AG10803 (cell line): ENCODE measurements around the gene USP32.
"Not testable (repeated sequence)": the region's sequence is repeated elsewhere in the genome, so short reads cannot be mapped to it uniquely, and the experiment has no call there.

Experiments
- DNase-seq: peaks from one replicate; pipeline ENCODE4 v3.0.0; 2010; ENCODE audit warnings: low read depth
- H3K4me3 ChIP-seq: 2 replicates; pipeline ENCODE4 v1.5.1; 2011; ENCODE audit warnings: mild to moderate bottlenecking, low read length, control low read depth
- CTCF ChIP-seq: conservative IDR thresholded peaks from 2 replicates; pipeline ENCODE4 v1.5.1; 2011; ENCODE audit warnings: mild to moderate bottlenecking, low read length, control low read depth, inconsistent platforms

Gene USP32

DNA sequence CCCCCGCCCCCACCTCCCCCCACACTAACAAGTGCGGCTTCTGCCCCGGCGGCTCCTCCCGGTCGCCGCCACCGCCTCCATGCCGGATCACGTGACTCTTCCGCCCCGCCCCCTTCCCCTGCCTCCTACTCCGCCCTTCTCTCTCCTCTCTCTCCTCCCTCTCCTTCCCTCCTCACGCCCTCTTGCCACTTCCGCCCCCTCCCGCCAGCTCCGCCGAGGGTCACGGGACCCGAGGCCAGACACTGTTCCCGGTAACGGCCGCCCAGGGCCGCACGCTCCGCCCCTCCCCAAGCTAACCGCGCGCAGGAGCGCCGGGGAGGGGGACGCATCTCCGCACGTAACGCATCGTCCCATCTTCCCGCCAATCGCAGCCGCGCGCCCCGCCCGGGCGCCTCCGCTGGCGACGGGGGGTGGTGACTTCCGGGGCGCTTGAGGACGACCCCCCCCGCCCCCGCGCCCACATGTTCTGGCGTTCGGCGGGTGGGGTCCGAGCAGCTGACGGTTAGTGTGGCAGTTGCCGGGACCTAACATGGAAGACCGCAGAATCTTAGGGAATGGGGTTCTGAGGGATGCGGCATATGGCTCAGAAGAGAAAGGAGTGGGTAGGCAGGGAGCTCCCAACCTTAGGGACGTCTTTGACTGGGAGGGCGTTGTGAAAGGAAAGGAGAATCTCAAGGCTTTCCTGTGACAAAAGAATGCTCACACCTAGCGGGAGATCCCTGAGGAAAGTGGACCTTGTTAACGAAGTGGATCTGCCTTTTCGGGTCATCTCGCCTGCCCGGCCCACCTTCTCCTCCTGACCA lies at the start of gene USP32:
Gene USP32 (minus strand): TSS at position 92 of the 803 bp plus-strand sequence. CDS start 194 bp downstream, outside the sequence.
- TF ChIP-seq CTCF, result peak; percentile 22; the same call in 1 of the 2 replicates
- H3K4me3 ChIP-seq, result peak within 1 kb of the TSS; percentile 96
- DNase-seq, result peak; percentile 99

DNA sequence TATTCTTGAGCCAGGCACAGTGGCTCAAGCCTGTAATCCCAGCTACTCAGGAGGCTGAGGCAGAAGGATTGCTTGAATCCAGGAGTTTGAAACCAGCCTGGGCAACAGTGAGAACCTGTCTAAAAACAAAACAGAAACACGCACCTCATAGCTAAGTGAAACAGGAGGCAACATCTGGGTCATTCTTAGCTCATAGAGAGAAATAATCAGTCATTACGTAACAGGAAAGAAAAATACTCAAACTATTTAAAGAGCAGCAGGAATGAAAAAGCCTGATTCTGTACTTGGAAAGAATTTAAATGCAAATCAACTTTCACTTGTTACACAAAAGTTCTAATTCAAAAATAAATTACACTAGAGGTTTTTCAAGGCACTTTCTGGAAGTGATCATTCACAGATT lies 47.6 kb upstream of the USP32 start:
- DNase-seq, result peak; percentile 63
- no peak for TF ChIP-seq CTCF
- no peak overlapping the region for H3K4me3 ChIP-seq

- TF ChIP-seq CTCF, result no peak
- no peak for DNase-seq
- H3K4me3 ChIP-seq, result no peak overlapping the region
These were observed 44.7 kb upstream of the USP32 start for GRCh38 chr17:60436676-60437075.

DNA sequence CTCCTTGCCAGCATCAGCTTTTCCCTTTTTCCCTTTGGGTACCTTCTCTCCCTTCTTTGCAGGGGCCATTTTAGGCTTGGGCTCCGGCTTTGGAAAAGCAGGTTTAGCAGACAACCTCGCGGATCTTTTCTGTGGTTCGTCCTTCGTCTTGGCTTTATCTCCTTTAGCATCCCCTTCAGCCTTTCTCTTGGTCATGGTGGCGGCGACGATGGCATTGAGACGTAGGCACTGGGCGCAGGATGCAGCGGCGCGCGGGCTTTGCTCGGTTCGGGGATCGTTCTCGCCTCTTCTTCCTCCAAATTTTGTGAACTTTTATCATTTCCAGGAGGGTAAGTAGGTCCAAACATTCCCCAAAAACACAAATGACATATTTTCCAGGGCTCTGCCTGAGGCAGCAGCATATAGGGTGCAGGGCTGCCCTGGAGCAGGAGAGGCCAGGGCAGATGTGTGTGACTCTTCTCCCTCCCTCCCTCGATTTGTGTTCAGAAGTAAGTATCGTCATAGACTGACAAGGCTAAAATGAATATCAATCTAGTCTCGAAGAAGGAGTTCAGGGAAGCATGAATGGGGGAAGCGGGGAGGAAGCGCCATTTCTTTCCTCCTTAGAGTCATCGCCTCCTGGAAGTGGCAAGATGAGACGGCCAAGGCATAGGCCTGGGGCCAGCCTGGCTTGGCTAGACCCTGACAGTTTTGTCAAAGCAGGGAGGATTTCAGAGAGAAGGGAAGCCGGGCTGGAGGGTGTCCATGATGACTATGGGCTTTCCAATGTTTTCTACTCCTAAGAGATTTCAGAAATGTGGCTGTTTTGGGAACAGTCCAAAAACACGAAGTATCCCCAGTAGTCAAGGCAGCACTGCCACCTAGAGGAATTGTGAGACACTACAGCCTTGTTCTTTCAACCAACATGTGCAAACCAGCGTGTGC lies 43.6 kb upstream of the USP32 start:
- H3K4me3 ChIP-seq, result peak overlapping the region; percentile 20
- TF ChIP-seq CTCF, result peak; percentile 98
- DNase-seq, result peak; percentile 92

GRCh38 chr17:60433021-60433997 lies 41.4 kb upstream of the USP32 start:
- not testable (repeated sequence) for H3K4me3 ChIP-seq
- peak; percentile 17 for DNase-seq

GRCh38 chr17:60430561-60430960 lies 38.6 kb upstream of the USP32 start:
- DNase-seq, H3K4me3 ChIP-seq: not testable (repeated sequence)

DNA sequence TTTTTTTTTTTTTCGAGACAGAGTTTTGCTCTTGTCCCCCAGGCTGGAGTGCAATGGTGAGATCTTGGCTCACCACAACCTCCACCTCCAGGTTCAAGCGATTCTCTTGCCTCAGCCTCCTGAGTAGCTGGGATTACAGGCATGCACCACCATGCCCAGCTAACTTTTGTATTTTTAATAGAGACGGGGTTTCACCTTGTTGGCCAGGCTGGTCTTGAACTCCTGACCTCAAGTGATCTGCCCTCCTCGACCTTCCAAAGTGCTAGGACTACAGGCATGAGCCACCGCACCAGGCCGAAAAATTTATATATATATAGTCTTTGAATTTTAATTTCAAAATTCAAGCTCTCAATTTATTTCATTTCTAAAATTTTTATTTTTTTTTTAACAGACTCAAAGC lies 36.6 kb upstream of the USP32 start:
- not testable (repeated sequence) for H3K4me3 ChIP-seq, DNase-seq

DNA sequence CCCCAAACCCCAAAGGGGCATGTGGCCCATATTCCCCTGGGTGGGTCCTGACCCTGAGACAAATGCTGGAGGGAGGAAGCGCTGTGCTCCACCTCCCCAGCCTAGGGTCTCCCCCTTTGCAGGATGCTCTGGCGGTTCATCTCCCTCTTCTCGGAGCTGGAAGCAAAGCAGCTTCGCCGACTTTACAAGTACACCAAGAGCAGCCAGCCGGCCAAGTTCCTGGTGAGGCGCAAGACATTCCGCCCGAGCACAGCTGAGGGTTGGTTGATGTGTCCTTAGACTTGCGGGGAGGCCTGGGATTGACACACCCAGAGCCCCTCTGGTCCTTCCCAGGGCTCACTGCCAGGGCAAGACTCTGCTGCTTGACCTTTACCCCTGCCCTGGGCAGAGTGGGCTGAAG lies 34.7 kb upstream of the USP32 start:
- H3K4me3 ChIP-seq, result no peak overlapping the region
- no peak for DNase-seq
- TF ChIP-seq CTCF, result no peak
